SK-N-SH treated with all-trans-retinoic acid at 6 μM for 48 hours (cell line): ENCODE results near the gene TRIB2.

Experiments
- ATAC-seq: fragments of 200-7000 bp; cut with Tn5 transposase; 3 replicates; pipeline ENCODE4 v1.9.1; 2020; ENCODE audit warnings: mild to moderate bottlenecking, moderate library complexity
- ARNTL ChIP-seq: fragments of 450-650 bp; formaldehyde crosslinking; IDR thresholded peaks from 2 replicates; pipeline ENCODE4 v1.5.0; 2020; ENCODE audit warnings: low read depth, mild to moderate bottlenecking, moderate library complexity, borderline replicate concordance
- CREB5 ChIP-seq: fragments of 250-450 bp; sonication (Bioruptor Pico); IDR thresholded peaks from 2 replicates; pipeline ENCODE4 v1.5.1; 2020; ENCODE audit warnings: low read depth, mild to moderate bottlenecking, moderate library complexity
- CSDC2 ChIP-seq: fragments of 250-450 bp; sonication (Bioruptor Pico); IDR thresholded peaks from 2 replicates; pipeline ENCODE4 v1.5.0; 2020; ENCODE audit warnings: mild to moderate bottlenecking, moderate library complexity
- CSRNP3 ChIP-seq: fragments of 250-450 bp; sonication (Bioruptor Pico); IDR thresholded peaks from 2 replicates; pipeline ENCODE4 v1.5.1; 2021; ENCODE audit warnings: mild to moderate bottlenecking, moderate library complexity
- GLIS3 ChIP-seq: fragments of 250-450 bp; sonication (Bioruptor Pico); IDR thresholded peaks from 2 replicates; pipeline ENCODE4 v1.5.0; 2020; ENCODE audit warnings: mild to moderate bottlenecking, moderate library complexity
- ISL1 ChIP-seq: fragments of 250-450 bp; sonication (Bioruptor Pico); IDR thresholded peaks from 2 replicates; pipeline ENCODE4 v2.1.2; 2022; ENCODE audit warnings: mild to moderate bottlenecking, moderate library complexity
- PATZ1 ChIP-seq: fragments of 250-450 bp; sonication (Bioruptor Pico); IDR thresholded peaks from 2 replicates; pipeline ENCODE4 v1.8.0; 2020; ENCODE audit warnings: mild to moderate bottlenecking, moderate library complexity, borderline replicate concordance
- POU6F1 ChIP-seq: fragments of 250-450 bp; sonication (Bioruptor Pico); IDR thresholded peaks from 2 replicates; pipeline ENCODE4 v1.8.0; 2021; ENCODE audit warnings: low read depth, mild to moderate bottlenecking, moderate library complexity, borderline replicate concordance
- PPARA ChIP-seq: fragments of 250-450 bp; sonication (Bioruptor Pico); IDR thresholded peaks from 2 replicates; pipeline ENCODE4 v1.5.0; 2020; ENCODE audit warnings: mild to moderate bottlenecking, borderline replicate concordance
- RARB ChIP-seq: fragments of 250-450 bp; sonication (Bioruptor Pico); IDR thresholded peaks from 2 replicates; pipeline ENCODE4 v1.8.0; 2021; ENCODE audit warnings: mild to moderate bottlenecking, moderate library complexity
- SNAI2 ChIP-seq: fragments of 250-450 bp; sonication (Bioruptor Pico); IDR thresholded peaks from 2 replicates; pipeline ENCODE4 v1.5.0; 2020; ENCODE audit warnings: mild to moderate bottlenecking, moderate library complexity
- TOX ChIP-seq: fragments of 250-450 bp; sonication (Bioruptor Pico); IDR thresholded peaks from 2 replicates; pipeline ENCODE4 v1.8.0; 2021; ENCODE audit warnings: mild to moderate bottlenecking, moderate library complexity, borderline replicate concordance
- TSHZ2 ChIP-seq: fragments of 250-450 bp; sonication (Bioruptor Pico); IDR thresholded peaks from 2 replicates; pipeline ENCODE4 v1.5.0; 2020; ENCODE audit warnings: mild to moderate bottlenecking, moderate library complexity
- ZC3H10 ChIP-seq: fragments of 250-450 bp; sonication (Bioruptor Pico); IDR thresholded peaks from 2 replicates; pipeline ENCODE4 v1.5.1; 2021; ENCODE audit warnings: mild to moderate bottlenecking, moderate library complexity
- ZFP3 ChIP-seq: fragments of 250-450 bp; sonication (Bioruptor Pico); IDR thresholded peaks from 2 replicates; pipeline ENCODE4 v1.5.0; 2020; ENCODE audit warnings: mild to moderate bottlenecking, moderate library complexity
- ZFP30 ChIP-seq: fragments of 450-650 bp; formaldehyde crosslinking; IDR thresholded peaks from 2 replicates; pipeline ENCODE4 v1.5.0; 2022; ENCODE audit warnings: mild to moderate bottlenecking, moderate library complexity
- ZNF565 ChIP-seq: fragments of 450-650 bp; formaldehyde crosslinking; conservative IDR thresholded peaks from 2 replicates; pipeline ENCODE4 v1.5.0; 2020; ENCODE audit warnings: low read depth, mild to moderate bottlenecking, moderate library complexity
- ZNF70 ChIP-seq: fragments of 450-650 bp; formaldehyde crosslinking; IDR thresholded peaks from 2 replicates; pipeline ENCODE4 v1.5.0; 2020; ENCODE audit warnings: mild to moderate bottlenecking, moderate library complexity
- ZNF8 ChIP-seq: fragments of 450-650 bp; formaldehyde crosslinking; IDR thresholded peaks from 2 replicates; pipeline ENCODE4 v1.5.0; 2020; ENCODE audit warnings: mild to moderate bottlenecking, moderate library complexity

The TRIB2 gene

GRCh38 chr2:12771154-12771553 lies 54.4 kb downstream of the TRIB2 start:
- no peak for ATAC-seq
- TF ChIP-seq ZC3H10 (CRISPR knock-in tag) (no peak), TSHZ2 (CRISPR knock-in tag) (no peak), ZNF70 (CRISPR knock-in tag) (no peak), ISL1 (no peak), RARB (CRISPR knock-in tag) (no peak), SNAI2 (CRISPR knock-in tag) (no peak)

GRCh38 chr2:12773586-12774394 lies 57.1 kb downstream of the TRIB2 start:
- ATAC-seq: no peak
- no peak for TF ChIP-seq ARNTL (CRISPR knock-in tag)
- no peak for TF ChIP-seq GLIS3
- no peak for TF ChIP-seq CSRNP3 (CRISPR knock-in tag)
- TF ChIP-seq ZNF8: no peak
- TF ChIP-seq PATZ1: no peak
- no peak for TF ChIP-seq TOX (CRISPR knock-in tag)
- no peak for TF ChIP-seq ZFP30 (CRISPR knock-in tag)
- TF ChIP-seq CREB5: no peak
- TF ChIP-seq POU6F1 (CRISPR knock-in tag): no peak
- TF ChIP-seq ZC3H10 (CRISPR knock-in tag): no peak

GRCh38 chr2:12774395-12774727 lies 57.6 kb downstream of the TRIB2 start:
- TF ChIP-seq CSDC2 (CRISPR knock-in tag): no peak
- TF ChIP-seq, all 23 proteins: peak for 0
- ATAC-seq: no peak

GRCh38 chr2:12776521-12776961 lies 59.8 kb downstream of the TRIB2 start:
- ATAC-seq: no peak
- TF ChIP-seq POU6F1 (CRISPR knock-in tag): no peak
- no peak for TF ChIP-seq ZNF8
- TF ChIP-seq ZNF70 (CRISPR knock-in tag): no peak
- no peak for TF ChIP-seq CSRNP3 (CRISPR knock-in tag)
- TF ChIP-seq ZNF565 (CRISPR knock-in tag): no peak
- TF ChIP-seq CREB5: no peak
- TF ChIP-seq ZFP3: no peak
- no peak for TF ChIP-seq ARNTL (CRISPR knock-in tag)
- no peak for TF ChIP-seq TOX (CRISPR knock-in tag)
- TF ChIP-seq RARB (CRISPR knock-in tag): no peak
- no peak for TF ChIP-seq PPARA (CRISPR knock-in tag)
